Fibroblast of skin of abdomen (primary cell): ENCODE results near the gene IFNAR1.
"Not testable (repeated sequence)": the region's sequence is repeated elsewhere in the genome, so short reads cannot be mapped to it uniquely, and the experiment has no call there.

Experiments used
- DNase-seq: peaks from one replicate; pipeline ENCODE4 v3.0.0-alpha.2; 2013

IFNAR1 gene

DNA sequence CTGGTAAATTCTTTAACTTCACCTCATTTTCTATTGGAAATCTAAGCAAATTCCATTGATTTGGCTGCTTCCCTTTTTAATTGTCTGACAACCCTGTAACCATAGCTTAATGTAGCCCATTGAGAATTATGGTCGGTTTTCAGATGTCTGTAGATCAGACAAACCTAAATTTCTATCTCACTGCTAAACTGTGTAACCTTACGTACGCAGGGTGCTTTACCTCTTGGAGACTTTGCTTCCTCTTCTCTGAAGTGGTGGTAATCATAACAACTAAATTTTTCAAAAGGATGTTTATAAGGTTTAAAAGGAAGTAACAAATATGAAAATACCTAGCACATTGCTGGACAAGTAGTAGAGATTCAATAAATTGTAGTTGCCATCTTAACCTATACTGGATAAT, 25.9 kb downstream of the IFNAR1 start:
- DNase-seq, result no peak

DNA sequence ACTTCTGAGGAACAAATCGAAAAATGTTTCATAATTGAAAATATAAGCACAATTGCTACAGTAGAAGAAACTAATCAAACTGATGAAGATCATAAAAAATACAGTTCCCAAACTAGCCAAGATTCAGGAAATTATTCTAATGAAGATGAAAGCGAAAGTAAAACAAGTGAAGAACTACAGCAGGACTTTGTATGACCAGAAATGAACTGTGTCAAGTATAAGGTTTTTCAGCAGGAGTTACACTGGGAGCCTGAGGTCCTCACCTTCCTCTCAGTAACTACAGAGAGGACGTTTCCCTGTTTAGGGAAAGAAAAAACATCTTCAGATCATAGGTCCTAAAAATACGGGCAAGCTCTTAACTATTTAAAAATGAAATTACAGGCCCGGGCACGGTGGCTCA, 30.6 kb downstream of the IFNAR1 start:
- no peak for DNase-seq

DNA sequence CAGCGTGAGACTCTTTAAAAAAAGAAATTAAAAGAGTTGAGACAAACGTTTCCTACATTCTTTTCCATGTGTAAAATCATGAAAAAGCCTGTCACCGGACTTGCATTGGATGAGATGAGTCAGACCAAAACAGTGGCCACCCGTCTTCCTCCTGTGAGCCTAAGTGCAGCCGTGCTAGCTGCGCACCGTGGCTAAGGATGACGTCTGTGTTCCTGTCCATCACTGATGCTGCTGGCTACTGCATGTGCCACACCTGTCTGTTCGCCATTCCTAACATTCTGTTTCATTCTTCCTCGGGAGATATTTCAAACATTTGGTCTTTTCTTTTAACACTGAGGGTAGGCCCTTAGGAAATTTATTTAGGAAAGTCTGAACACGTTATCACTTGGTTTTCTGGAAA, 31.2 kb downstream of the IFNAR1 start:
- DNase-seq, result no peak

DNA sequence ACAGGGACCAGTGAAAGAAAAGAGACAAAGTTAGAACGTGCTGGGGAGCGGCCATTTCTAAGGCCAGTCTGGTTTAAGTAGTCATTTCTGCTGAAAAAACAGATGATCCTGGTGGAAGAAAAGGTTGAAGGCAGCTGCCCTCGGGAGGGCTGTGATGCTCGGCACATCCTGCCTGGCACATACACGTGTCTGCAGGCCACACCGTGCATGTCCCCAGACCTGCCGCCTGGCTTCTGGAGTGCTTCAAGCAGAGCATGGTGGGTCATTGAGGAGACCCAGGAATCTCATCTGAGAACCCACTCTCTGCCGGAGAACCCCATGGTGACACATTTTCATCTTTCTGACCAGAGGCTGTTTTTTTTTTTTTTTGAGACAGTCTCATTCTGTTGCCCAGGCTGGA, 32.4 kb downstream of the IFNAR1 start:
- no peak for DNase-seq

DNA sequence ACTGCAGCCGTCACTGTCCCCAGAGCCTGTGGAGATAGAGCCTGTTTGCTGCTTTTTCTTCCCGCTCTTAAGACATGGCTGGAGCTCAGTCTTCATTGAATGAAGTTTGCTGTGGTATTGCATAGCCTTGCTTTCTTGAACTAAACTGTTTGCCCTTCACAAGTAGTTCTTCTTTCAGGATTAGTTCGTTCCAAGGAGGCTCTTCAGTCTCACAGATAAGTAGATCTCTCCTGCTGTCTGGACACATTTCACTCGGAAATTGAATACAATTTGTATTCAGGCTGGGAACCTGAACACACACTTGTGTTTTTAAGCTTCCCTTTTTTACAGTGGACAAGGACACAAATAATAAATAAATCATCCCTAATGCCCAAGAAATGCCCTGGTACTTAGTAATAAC, 34.7 kb downstream of the IFNAR1 start:
- DNase-seq, result no peak

DNA sequence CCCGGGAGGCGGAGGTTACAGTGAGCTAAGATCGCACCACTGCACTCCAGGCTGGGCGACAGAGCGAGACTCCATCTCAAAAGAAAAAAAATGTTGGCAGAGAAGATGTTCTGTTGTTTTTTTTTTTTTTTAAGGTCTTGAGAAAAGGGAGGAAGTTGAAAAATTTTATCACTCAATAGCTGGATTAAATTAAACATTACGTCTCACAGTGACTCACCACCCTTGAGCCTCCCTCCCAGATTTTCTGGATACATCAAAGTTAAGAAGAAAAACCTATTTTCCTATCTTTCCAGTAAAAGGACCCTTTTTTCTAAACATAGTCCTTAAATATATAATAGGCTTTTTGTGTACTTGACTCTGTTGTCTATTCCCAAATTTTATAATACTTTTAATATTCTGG, 35.5 kb downstream of the IFNAR1 start:
- DNase-seq, result peak; percentile 47

DNA sequence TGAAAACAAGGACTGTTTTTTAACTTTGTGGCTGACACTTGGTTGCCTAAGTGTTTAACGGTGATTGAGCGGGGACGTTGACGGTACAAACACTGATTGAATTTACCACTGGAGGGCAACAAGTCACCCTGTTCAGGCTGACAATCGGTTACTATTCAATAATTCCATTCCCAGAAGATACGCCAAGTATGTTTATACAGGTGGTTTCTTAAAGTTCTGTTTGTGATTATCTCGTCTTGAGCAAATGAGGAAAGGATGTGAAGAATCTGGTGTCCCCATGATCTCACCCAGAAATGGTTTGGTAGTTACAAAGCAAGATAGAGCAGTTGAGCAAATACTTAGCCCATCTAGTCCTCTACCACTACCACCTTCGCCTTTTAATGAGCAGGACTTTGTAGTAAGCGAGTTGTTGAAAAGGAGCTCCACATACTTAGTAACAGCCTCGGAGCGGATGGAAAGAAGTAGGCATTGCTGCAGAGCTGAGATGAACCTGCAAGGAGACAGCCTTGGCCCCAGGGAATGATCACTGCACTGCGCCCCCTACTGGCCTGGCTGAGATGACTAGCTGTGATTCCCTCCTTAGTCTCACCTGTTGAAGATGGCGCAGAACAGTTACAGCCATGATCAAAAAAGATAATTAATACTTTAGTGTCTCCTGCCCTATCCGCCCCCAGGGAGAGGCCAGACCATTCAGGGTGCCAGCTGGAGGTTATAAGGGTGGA, 36.3 kb downstream of the IFNAR1 start:
- DNase-seq, result peak; percentile 75

DNA sequence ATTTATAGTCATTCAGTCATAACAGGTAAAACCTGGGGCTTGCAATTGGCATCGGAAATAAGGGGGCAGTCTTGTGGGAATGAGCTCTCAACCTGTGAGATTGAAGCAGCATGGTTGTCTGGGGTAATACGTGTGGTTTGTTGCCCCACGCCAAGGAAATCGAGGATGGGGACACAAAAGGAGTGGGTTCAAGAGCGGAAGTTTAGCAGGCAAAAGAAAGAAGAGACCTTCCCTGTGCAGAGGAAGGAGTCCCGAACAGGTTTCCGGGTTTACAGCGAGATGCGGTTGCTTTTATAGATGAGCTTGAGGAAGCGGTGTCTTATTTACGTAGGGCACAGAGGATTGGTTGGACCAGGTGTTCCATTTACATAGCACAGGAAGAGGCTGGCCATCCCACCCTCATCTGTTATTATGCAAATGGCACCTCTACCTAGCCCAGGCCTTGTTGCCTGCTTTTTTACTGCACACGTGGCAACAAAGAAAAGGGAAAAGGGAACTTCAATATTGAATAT, 37.3 kb downstream of the IFNAR1 start:
- no peak for DNase-seq

DNA sequence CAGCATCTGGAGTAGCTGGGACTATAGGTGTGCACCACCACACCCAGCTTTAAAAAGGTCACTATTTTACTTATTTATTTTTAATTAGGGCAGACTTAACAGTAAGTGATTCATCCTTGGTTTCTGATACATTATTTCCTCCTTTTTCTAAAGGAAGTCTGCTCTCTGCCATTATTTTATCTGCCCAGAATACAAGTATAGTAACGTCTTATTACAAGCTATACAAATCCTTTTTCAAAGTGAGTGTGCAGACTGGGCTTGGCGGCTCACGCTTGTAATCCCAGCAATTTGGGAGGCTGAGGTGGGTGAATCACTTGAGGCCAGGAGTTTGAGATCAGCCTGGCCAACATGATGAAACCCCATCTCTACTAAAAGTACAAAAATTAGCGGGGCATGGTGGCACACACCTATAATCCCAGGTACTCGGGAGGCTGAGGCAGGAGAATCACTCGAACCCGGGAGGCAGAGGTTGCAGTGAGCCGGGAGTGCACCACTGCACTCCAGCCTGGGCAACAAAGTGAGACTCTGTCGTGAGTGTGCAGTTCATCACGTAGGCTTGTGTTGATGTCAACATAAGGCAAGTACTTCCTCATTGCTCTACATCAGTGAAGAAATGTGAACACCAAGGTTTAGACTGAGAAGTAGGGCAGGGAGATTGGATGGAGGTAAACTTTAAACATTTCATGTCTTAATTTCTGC, 39.3 kb downstream of the IFNAR1 start:
- not testable (repeated sequence) for DNase-seq

DNA sequence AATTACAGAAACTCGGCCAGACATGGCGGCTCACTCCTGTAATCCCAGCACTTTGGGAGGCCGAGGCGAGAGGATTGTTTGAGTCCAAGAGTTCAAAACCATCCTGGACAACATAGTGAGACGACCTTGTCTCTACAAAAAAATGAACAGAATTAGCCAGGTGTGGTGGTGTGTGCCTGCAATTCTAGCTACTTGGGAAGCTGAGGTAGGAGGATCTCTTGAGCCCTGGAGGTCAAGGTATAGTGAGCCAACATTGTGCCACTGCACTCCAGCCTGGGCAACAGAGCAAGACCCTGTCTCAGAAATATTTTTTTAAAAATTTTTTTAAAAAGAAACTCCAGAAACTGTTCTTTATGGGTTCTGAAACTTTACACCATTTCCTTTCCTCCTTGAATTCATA, 40.1 kb downstream of the IFNAR1 start:
- no peak for DNase-seq

DNA sequence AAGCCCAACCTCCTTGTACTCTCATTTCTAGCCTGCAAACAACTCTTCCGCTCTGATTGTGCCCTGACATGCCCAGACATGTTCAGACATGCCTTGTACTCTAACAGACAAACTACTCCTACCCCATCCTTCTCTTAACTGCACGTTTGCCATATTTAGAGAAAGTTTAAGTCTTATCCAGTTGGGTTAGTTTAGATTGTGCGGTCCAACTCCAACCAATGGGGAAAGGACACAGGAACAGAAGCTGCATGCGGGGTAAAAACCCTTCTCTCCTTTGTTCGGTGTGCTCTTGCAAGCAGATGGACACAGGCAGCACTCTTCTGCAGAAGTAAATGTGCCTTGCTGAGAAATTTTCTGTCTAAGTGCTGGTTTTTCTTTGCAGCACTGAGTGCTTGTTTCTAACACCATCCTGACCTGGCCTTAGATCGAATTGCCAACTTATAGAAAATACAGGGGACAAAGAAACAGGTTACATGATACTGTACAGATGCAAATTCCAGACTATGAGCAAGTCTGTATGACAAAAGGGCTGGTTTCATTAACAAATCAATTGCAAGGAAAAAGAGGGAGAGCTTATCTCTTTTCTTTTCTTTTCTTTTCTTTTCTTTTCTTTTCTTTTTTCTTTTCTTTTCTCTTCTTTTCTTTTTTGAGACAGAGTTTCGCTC, 42.7 kb downstream of the IFNAR1 start:
- no peak for DNase-seq

DNA sequence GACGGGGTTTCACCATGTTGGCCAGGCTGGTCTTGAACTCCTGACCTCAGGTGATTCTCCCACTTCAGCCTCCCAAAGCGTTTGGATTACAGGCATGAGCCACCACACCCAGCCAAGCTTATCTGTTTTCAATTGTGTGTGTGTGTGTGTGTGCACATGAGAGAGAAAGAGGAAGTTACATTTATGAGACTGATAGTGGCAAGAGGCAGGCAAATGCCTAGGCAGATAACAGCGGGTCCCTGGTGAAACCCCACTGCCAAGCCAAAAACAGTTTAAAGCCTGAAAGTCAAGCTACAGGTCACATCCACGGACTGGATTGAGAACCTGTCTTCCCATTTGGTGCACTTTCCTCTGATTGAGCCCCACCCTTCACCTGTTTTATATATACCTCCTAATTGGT, 43.4 kb downstream of the IFNAR1 start:
- no peak for DNase-seq

DNA sequence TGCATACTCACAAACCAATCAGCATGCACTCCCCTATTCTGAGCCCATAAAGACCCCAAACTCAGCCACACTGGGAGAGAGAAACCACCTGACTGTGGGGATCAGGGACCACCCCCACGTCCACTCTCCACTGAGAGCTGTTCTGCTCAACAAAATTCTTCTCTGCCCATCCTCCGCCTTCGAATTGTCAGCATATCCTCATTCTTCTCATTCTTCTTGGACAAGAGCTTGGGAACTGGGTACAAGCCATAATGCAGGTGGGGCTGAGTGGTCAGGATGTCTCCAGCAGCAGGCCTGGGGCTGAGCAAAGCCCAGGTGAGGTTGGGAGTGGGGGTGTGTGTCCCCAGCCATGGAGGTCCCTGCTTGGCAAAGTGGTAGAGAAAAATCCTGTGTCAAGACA, 43.8 kb downstream of the IFNAR1 start:
- DNase-seq, result no peak

DNA sequence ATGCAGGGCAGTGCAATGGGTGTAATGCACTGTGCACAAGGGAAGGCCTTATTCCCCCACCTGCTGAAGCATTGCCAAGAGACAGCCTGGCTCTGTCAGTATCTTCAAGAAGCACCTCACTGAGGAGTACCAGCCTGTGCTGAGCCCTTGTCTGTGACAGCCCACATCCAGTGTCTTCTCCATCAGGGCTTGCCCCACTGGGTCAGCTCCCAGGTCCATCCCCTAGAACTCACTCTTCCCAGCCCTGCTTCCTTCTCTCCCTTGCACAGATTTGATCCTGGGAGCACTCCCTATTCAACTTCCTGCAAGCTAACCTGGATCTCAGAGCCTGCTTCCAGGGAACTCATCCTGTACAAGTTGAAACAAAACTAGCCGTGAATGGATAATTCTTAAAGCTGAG, 44.8 kb downstream of the IFNAR1 start:
- no peak for DNase-seq

DNA sequence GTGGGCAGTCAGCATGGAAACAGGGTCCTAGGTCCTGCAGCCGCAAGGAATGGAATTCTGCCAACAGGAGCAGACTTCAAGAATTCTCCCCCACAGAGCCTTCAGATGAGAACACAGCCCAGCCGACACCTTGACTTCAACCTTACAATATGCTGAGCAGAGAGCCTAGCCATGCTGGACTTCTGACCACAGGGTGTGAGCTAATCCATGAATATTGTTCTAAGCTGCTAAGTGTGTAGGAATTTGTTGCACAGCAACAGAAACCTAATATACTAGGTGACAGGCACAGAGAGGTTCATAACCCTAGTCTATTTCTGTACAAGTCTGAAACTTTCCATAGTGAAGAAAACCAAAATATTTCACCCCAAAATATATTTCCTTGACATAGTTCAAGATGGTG, 45.5 kb downstream of the IFNAR1 start:
- DNase-seq, result no peak

DNA sequence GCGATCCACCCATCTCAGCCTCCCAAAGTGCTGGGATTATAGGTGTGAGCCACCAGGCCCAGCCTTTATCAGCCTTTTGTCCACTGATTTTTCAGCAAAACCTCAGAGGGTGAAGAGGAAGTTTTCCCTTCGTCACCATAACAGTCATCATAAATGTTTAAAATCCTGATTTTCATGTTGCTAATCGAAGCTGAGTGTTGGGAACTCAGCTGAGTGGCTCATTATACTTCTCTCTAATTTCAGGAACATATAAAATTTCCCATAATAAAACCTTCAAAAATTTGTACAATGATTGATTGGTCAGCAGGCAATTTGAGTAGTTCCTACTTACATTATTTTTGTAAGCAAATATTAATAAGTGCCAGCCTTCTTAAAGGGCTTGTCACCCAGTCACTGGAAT, 46.6 kb downstream of the IFNAR1 start:
- DNase-seq, result no peak

DNA sequence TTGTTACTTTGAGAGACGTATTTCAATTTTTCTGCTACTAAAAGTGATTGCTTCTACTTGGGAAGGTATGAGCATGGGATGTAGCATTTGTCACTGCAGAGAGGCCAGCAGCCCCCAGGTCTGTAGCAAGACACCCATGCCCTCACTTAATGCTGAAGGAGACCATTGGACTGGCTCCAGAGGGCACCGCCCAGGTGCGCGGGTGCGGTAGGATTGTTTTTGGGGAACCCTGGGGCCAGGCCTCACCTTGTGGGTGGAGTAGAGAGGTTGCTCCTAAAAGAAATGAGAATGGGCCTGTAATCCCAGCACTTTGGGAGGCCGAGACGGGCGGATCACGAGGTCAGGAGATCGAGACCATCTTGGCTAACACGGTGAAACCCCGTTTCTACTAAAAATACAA, 47.8 kb downstream of the IFNAR1 start:
- no peak for DNase-seq

DNA sequence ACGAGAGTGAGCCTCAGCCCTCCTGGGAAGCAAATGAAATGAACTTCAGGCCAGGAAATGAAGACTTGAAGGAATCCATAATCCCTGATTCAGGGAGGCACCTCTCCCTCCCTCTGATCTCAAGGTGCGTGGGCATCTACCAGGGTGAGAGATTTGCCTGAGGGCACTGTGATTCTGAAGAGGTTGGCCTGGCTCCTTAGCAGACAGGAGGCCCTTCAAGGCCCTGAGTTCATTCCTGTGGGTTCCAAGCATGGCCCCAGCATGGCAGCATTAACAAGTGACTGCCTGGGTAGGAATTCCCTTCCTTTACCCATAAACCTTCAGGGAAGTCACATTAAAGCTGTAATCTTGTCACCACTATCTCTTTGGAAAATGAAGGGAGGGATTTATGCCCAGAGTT, 48.7 kb downstream of the IFNAR1 start:
- DNase-seq, result no peak

DNA sequence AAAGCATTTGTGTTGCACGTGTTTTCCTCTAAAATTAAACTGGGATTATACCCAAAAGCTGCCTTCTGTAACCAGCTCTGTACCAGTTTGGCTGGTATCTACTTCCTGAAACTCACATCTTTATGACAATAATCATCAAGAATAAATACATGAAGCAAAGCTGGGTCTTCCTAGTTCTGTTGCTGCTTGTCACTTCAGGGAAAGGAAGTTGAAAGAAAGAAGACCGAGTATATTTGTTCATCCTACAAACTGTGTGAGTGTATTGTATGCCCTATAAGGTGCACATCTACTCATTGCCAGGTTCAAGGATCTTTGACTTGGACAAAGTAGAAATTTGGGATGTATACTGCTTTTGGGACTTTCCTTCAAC, 49.3 kb downstream of the IFNAR1 start:
- no peak for DNase-seq

DNA sequence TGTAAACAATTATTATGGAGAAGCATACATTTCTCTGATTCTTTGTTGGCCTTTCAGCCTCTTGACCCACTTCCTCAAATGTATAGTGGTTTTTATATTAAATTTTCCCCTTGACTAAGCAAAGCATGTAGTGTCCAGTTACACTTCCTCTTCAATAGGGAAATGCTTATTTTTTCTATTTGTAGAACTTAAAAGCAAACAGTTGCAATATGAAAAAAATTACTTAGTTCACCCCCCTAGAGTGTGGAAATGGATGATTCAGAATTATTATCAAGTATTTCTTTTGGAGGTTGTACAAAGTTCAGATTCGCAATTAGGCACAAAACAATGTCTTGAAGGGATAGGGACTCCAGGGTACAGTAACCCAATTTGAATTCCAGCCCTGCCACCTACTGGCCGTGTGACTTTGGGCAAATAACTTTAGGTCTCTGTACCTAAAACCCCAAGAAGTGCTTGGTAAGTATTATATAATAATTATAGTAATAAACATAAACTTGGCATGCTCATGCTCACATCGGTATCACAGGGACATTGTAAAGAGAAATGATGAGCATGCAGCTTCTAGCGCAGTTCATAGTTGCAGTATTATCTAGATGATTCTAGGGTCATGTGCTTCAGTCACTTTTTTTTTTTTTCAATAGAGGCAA, 49.8 kb downstream of the IFNAR1 start:
- DNase-seq, result peak; percentile 48

DNA sequence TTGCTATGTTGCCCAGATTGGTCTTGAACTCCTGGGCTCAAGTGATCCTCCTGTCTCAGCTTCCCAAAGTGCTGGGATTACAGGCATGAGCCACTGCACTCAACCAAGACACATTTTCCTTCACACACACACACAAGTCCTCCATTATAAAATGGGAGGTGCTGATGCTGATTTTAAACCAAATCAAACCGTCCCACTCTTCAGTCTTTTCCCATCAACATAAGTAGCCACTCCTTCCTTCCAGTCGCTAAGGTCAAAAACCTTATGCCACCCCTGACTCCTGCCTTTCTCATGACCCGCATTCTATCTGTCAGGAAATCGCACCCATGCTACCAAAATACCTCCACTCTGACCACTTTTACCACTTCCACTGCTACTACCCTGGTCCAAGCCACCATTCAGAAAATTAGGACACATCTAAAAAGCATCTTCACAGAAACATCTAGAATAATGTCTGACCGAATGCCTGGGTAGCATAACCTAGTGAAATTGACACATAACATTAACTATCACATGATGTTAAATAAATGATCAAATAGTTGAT, 50.4 kb downstream of the IFNAR1 start:
- no peak for DNase-seq

DNA sequence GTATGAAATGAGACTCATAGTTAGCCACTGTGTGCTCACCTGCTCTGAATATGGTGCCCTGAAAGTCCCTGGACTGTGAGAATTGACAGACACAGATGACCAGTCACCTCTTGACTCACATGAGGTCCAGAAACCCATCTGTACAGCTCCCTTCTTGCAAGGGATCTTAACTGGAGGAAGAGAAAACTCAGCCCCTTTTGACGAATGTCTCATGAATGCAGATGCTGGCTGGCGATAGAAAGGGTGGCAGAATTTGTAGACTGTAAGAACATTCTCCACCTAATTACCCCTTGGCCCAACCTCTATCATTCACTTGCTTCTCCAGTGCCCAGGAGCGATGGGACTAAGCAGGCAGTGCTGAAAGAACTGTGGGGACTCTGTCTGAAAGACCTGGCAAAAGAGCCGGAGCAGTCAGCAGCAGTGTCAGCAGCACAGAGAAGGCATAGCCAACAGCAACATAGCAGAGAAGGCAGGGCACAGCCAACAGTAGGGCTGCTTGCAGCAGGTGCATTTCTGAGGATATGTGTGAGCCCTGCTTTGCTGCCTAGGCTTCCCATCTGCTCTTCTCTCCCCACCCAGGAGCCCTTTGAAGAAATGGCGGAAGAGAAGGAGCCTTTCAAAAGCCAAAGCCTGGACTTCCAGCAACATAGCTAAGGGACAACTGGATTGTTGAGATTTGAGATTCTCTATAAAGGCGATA, 52.6 kb downstream of the IFNAR1 start:
- no peak for DNase-seq
